Measurements from ENCODE around the gene THNSL1. TPM values are rescaled to one million over a fixed set of nuclear protein-coding genes. Genes with fewer than 3 reads are reported as not detected.

The THNSL1 gene
- total RNA-seq, 2 donors from 2014 or later: 0.54 to 1.3 TPM

DNA sequence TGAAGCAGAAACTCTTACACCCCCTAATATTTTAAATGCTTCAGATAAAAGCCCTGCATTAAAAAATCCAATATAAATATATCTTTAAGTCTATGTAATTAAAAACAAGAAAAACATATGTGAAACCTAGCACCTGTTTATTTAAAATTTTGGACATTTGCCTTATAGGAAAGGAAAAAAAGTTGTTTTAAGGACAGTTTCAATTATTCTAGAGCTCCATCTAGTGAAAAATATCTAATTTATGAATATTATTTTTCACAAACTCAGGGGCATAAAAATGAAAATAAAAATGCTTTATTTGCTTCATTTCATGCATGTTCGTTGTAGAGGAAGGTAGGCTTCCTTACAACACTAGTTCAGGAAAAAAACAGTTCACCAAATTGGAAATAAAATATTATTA, 26.5 kb upstream of the THNSL1 start:
- Histone ChIP-seq H3K27ac (no peak overlapping the region), H3K36me3 (no peaks in the 10 kb centered on the region), H3K4me3 (no peak overlapping the region), H3K9me3 (no peaks in the 10 kb centered on the region), H3K4me1 (ENCODE audit: control insufficient read depth in 1 of 2, low read depth in 2 of 2) (no peaks in the 10 kb centered on the region), H3K27me3 (replicated peaks; ENCODE audit: insufficient read depth) (no peaks in the 10 kb centered on the region)
- TF ChIP-seq, protein P1, sequence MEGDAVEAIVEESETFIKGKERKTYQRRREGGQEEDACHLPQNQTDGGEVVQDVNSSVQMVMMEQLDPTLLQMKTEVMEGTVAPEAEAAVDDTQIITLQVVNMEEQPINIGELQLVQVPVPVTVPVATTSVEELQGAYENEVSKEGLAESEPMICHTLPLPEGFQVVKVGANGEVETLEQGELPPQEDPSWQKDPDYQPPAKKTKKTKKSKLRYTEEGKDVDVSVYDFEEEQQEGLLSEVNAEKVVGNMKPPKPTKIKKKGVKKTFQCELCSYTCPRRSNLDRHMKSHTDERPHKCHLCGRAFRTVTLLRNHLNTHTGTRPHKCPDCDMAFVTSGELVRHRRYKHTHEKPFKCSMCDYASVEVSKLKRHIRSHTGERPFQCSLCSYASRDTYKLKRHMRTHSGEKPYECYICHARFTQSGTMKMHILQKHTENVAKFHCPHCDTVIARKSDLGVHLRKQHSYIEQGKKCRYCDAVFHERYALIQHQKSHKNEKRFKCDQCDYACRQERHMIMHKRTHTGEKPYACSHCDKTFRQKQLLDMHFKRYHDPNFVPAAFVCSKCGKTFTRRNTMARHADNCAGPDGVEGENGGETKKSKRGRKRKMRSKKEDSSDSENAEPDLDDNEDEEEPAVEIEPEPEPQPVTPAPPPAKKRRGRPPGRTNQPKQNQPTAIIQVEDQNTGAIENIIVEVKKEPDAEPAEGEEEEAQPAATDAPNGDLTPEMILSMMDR (IDR thresholded peaks at IDR 0.05): peak; percentile 38
- DNase-seq (ENCODE audit: low spot score) (no peak), ATAC-seq (ENCODE audit: insufficient number of reproducible peaks, low FRiP score, low read depth) (no peak)

DNA sequence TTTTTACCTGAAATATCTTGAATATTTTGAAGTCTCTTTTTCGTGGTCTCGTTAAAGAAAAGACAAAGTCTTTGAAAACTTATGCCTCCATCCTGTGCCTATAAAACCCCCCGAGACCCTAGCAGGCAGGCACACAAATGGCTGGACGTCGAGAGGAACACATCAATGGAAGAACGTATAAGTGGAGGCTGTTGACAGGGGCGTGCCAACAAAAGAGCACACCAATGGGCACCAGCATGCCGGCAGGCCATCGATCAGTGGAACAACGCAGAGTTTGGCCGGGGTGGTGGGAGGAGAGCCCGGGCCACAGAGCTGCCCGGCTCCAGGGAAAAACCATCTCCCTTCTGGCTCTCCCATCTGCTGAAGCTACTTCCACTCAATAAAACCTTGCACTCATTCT, 25.1 kb upstream of the THNSL1 start:
- Histone ChIP-seq H3K36me3 (no peaks in the 10 kb centered on the region), H3K27ac (no peak overlapping the region), H3K4me1 (ENCODE audit: control insufficient read depth in 1 of 2, low read depth in 2 of 2) (no peaks in the 10 kb centered on the region), H3K9me3 (no peaks in the 10 kb centered on the region), H3K27me3 (replicated peaks; ENCODE audit: insufficient read depth) (no peaks in the 10 kb centered on the region), H3K4me3 (no peak overlapping the region)
- DNase-seq (ENCODE audit: low spot score) (no peak), ATAC-seq (ENCODE audit: insufficient number of reproducible peaks, low FRiP score, low read depth) (no peak)
- TF ChIP-seq, protein P1 (IDR thresholded peaks at IDR 0.05): no peak

DNA sequence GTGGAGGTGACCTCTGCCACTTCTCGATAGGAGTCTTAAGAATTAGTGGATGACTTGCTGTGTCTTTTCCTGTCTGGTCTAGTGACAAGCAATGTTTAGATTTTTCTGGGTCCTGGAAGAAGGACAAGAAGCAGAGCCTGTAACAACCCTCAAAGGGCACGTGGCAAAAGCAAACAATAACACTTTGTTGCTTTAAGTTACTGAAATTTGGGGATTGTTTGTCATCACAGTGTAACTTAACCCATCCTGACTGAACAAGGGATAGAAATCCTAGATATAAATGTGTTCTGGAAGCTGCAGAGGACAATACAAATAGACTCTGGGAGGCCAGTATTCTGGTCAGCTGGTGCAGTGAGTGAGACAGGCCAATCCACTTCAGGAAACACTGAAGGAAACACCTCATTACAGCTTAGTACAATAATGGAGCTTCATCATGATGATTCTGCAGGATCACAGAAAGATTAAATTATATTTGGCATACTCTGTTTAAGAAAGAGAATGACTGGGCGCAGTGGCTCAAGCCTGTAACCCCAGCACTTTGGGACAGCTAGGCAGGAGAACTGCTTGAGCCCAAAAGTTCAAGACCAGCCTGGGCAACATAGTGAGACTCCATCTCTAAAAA, 23.8 kb upstream of the THNSL1 start:
- no peaks in the 10 kb centered on the region for H3K4me1 ChIP-seq (ENCODE audit: control insufficient read depth in 1 of 2, low read depth in 2 of 2)
- DNase-seq (ENCODE audit: low spot score) (no peak), ATAC-seq (ENCODE audit: insufficient number of reproducible peaks, low FRiP score, low read depth) (no peak)
- H3K4me3 ChIP-seq: no peak overlapping the region
- H3K9me3 ChIP-seq: no peaks in the 10 kb centered on the region
- H3K27me3 ChIP-seq (replicated peaks; ENCODE audit: insufficient read depth): no peaks in the 10 kb centered on the region
- H3K27ac ChIP-seq: no peak overlapping the region
- TF ChIP-seq, protein P1 (IDR thresholded peaks at IDR 0.05): no peak
- no peaks in the 10 kb centered on the region for H3K36me3 ChIP-seq

DNA sequence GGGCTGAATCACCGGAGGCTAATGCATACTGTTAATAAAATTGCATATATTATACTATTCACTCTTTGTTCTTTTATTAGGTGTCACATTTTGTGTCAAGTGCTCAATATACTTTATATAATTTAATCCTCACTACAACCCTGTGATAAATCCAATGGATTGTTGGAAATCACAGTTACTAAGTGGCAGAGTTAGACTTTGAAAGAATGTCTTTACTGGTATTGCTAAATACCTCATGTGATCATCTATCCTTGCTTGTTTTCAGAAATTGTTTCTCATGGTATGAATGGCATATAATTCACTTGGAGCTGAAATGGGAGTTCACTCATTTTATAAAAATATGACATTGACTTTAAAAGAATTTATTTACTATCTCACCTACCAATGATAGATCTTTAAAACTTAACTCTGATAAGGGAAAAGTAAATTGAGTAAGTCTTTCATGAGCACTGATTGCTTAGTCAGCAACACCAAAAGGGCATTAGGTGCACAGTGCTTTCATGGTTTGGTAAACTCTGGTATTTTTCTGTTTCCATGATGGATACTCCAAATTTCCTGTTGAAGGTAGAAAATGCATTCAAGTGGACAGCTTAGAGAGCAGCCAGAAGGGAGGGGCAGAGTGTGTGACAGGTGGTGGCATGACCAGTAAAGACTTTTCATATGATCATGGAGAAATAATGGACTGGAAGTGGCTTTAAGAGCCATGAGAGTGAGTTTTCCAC, 23.0 kb upstream of the THNSL1 start:
- ATAC-seq (ENCODE audit: insufficient number of reproducible peaks, low FRiP score, low read depth) (no peak), DNase-seq (ENCODE audit: low spot score) (no peak)
- no peak overlapping the region for H3K4me3 ChIP-seq
- H3K4me1 ChIP-seq (ENCODE audit: control insufficient read depth in 1 of 2, low read depth in 2 of 2): no peaks in the 10 kb centered on the region
- no peaks in the 10 kb centered on the region for H3K9me3 ChIP-seq
- H3K27ac ChIP-seq: no peak overlapping the region
- H3K27me3 ChIP-seq (replicated peaks; ENCODE audit: insufficient read depth): no peaks in the 10 kb centered on the region
- TF ChIP-seq, protein P1 (IDR thresholded peaks at IDR 0.05): no peak
- H3K36me3 ChIP-seq: no peaks in the 10 kb centered on the region

DNA sequence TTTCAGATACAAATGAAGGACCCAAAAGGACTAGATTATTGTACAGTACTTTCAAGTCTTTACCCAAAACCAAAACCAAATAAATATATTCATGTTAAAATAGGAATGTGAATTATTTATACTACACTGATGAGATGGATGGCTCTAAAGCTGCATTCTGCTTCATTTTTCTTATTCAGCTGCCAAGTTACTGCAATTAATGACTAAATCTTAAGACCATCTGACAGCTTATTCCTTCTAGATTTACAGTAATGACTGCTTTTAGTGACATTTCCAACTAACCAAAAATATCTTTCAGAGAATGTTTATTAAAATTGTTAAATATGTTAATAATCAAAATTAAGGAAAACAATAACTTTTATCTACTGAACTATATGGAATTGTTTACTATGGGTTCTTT, 21.3 kb upstream of the THNSL1 start:
- H3K4me1 ChIP-seq (ENCODE audit: control insufficient read depth in 1 of 2, low read depth in 2 of 2): no peaks in the 10 kb centered on the region
- H3K9me3 ChIP-seq: no peaks in the 10 kb centered on the region
- H3K36me3 ChIP-seq: no peaks in the 10 kb centered on the region
- H3K27ac ChIP-seq: no peak overlapping the region
- DNase-seq (ENCODE audit: low spot score) (no peak), ATAC-seq (ENCODE audit: insufficient number of reproducible peaks, low FRiP score, low read depth) (no peak)
- TF ChIP-seq, protein P1 (IDR thresholded peaks at IDR 0.05): no peak
- H3K27me3 ChIP-seq (replicated peaks; ENCODE audit: insufficient read depth): no peaks in the 10 kb centered on the region
- H3K4me3 ChIP-seq: no peak overlapping the region
